Measurements from ENCODE around the gene RPL26.
"Not testable (repeated sequence)": the region's sequence is repeated elsewhere in the genome, so short reads cannot be mapped to it uniquely, and the experiment has no call there.

Gene RPL26

DNA sequence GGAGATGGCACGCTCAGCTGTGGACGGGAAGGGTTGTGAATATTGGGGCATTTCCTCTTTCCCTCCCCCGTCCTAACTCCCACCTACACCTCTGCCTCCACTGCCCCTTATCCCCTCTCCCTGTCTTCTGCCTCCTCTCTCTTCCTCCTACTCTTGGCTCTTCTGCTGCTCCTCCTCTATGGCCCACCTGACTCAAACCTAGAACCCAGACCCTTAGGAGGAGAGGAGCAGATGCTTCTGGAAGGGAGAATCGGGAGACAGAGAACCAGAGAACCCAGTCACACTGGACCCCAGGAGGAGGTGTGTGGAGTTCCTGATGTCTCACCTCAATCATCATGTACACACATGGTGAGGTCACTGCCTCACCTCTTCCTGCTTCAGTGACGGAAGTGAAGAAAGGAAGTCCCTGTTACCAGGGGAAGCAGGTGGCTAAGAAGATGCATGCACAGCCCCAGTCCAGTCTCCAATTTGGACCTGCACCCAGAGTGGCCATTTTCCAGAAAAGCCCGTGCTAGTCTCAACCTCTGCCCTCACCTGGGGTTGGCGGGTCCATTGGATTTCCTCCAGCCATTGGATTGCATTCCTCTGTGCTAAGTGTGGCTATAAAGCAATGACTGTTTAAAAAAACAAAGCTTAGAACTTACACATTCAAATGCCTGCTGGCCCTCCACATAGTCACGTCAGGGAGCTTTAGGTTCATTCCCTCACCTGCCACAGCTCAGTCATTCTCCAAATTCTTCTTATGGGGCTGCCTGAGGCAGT lies 10.7 kb upstream of the RPL26 start:
- DNase-seq = no peak

DNA sequence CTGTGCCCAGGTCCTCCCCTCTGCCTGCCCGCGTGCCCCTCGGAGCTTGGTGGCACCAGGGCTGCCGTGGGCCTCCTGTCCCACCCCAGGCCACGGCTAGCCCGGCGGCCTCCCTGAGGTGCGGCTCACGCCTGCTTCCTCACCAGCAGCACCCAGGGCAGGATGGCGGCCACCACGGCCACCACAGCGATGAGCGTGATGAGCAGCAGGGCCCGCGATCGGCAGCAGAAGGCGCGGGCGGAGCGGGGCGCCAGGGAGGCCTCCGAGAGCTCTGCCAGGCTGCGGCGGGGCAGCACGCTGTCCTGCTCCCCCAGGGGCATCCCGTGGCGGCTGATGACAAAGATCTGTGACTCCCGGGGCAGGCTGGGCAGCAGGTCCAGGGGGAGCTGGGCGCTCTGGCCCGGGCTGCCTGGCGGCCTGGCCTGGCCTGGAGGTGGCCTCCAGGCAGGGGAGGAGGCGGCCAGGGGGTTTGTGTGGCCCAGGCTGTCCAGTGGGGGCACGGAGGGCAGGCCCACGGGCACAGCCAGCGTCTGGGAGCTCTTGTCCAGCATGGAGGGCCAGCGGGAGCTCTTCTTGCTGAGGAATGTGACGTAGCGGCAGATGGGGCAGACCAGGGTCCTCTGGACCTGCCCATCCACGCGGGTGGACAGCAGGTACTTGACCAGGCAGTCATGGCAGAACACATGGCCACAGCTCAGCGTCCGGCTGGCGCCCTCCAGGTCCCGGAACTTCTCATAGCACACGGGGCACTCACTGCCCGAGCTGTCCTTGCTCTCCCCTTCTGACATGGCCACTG lies 9.9 kb upstream of the RPL26 start:
- no peak for DNase-seq

- DNase-seq = no peak
Measured at GRCh38 chr17:8392274-8392673, 9.3 kb upstream of the RPL26 start.

GRCh38 chr17:8391711-8392110 lies 8.7 kb upstream of the RPL26 start:
- DNase-seq = no peak

GRCh38 chr17:8387914-8388651 lies 5.1 kb upstream of the RPL26 start:
- no peak for DNase-seq

DNA sequence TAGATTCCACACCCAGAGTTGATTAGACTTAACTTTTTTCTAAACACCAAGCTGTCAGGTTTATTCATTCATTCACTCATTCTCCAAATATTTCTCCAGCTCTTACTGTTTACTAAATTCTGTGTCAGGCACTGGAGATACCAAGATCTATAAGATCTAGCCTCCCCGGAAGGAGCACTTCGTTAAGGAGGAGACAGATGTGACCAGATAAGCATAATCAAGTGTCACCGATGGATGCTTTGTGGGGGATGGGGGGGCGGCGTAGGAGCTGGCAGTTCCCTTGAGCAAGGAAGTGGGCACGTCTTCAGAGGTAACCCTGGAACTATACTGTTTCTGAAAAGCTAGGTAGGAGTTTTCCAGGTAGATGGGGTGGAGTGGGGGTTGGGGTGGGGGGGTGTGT lies 3.8 kb upstream of the RPL26 start:
- DNase-seq = no peak

GRCh38 chr17:8384801-8385378 lies 1.9 kb upstream of the RPL26 start:
- no peak for DNase-seq

- no peak for DNase-seq
Measured at GRCh38 chr17:8382880-8383142, 182 bp downstream of the RPL26 start.

GRCh38 chr17:8382052-8382879 lies 727 bp downstream of the RPL26 start:
- DNase-seq = no peak

GRCh38 chr17:8380049-8380448 lies 2.9 kb downstream of the RPL26 start:
- no peak for DNase-seq

DNA sequence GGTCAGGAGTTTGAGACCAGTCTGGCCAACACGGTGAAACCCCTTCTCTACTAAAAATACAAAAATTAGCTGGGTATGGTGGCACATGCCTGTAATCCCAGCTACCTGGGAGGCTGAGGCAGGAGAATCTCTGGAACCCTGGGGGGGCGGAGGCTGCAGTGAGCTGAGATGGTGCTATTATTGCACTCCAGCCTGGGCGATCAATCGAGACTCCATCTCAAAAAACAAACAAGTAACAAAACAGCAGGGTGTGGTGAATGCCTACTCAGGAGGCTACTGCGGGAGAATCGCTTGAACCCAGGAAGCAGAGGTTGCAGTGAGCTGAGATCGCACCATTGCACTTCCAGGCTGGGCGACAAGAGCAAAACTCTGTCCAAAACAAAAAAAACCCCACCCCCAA lies 4.9 kb downstream of the RPL26 start:
- DNase-seq = not testable (repeated sequence)

- no peak for DNase-seq
Measured at GRCh38 chr17:8377422-8377821, 5.6 kb downstream of the RPL26 start.

- peak; percentile 87 for DNase-seq
Measured at GRCh38 chr17:8376271-8377067, 6.5 kb downstream of the RPL26 start, which contains the start of gene KRABD2. Gene KRABD2 (minus strand): TSS chr17:8376704.

DNA sequence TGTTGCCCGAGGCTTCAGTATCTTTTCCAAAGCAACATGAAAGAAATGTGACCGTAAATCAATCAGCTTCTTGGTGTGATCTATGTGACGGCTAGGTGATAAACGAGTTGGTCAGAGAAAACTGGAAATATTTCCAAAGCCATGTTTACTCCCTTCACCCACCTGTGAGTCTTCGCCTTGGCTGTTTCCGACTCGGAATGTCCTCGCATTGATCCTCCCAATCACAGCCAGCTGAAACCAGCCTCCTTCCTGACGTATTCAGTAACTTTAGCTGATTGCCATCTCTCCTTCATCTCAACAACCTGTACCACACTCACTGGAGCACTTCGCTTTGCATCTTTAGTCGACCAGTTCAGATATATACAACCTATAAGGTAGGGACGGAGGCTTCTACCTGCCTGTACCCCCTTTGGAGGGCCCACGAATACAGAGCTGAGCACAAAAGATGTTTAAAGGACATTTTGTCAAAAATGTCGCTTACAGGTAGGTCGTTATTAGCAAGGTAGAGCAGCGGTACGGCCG lies 7.2 kb downstream of the RPL26 start:
- DNase-seq = peak; percentile 33

DNA sequence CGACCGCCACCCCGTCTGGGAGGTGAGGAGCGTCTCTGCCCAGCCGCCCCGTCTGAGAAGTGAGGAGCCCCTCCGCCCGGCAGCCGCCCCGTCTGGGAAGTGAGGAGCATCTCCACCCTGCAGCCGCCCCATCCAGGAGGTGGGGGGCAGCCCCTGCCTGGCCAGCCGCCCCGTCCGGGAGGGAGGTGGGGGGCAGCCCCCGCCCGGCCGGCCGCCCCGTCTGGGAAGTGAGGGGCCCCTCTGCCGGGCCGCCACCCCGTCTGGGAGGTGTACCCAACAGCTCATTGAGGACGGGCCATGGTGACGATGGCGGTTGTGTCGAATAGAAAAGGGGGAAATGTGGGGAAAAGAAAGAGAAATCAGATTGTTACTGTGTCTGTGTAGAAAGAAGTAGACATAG lies 9.1 kb downstream of the RPL26 start:
- not testable (repeated sequence) for DNase-seq

DNA sequence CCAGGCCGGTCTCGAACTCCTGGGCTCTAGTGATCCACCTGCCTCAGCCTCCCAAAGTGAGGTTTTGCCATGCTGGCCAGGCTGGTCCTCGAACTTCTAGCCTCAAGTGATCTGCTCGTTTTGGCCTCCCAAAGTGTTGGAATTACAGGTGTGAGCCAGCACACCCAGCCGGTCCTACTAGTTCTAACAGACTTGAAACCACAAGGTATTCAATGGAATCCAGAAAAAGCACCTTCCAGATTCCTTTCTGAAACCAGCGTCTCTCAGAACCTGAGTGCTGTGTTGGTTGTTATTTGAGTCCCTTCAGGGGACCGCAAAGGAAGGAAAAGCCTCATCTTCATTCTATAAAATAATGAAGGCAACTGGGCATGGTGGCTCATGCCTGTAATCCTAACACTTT lies 10.6 kb downstream of the RPL26 start:
- DNase-seq = no peak

- DNase-seq = no peak
Measured at GRCh38 chr17:8371786-8372185, 11.2 kb downstream of the RPL26 start.

DNA sequence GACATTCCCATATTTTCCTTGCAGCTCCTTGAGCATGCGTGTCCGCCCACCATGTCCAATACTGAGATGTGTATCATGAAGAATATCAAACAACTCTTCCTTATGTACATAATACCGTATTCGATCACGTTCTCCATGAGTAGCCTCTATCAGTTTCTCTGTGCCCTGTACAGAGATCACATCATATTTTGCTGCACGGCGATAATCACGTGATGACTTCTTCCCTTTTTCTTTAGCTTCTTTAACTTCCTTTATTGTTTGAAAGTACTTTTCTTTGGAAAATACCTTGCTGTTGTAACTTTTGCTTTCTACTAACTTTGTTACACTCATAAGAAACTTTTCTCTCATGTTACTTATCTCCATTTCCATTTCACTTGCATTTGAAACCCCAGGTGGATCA lies 13.0 kb downstream of the RPL26 start:
- DNase-seq = no peak

GRCh38 chr17:8368193-8368592 lies 14.8 kb downstream of the RPL26 start:
- DNase-seq = no peak

DNA sequence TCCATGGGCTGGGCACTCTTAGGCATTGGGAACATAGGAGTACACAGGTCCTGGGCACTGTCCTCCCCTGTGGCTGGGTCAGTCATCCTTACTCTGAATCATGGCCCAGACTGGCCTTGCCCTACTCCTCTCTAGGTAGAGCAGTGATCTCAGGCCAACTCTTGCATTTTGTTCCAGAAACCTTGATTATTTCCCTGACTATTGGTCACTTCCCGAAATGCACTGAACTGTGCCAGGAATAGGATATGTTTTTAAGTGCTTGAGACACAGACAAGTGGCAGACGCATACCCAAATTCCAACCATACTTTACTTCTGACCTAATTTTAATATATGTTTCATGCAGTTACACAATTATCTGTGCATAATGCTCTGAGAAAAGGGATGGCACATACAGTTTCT lies 16.8 kb downstream of the RPL26 start:
- DNase-seq = no peak

- no peak for DNase-seq
Measured at GRCh38 chr17:8365143-8365542, 17.9 kb downstream of the RPL26 start.
